ENCODE measurements around the gene MTG1.

The MTG1 gene

GRCh38 chr10:133394064-133394663 lies at the start of gene MTG1:
TSS of gene MTG1 (plus strand) at chr10:133394157. CDS start at chr10:133394221, 64 bp downstream.
- peak; percentile 92 for DNase-seq (ENCODE audit: low read depth)

DNA sequence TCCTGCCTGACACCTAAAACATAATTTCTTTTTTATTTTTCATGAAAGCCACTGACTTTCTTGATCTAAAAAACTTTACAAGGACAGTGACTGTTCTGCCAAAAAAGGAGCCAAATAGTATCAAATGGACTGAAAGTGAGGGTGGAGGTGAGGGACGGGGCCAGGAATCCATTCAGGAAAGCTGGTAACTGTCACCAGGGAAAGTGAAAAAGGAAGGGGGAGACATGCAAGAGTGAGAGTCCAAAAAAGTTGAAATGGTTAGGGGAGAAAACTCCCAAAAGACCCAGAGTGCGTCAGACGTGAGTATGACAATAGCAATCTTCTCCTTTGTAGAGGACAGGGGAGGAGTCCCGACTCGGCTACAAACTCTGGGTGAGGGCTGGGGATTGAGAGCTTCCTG lies 49.7 kb upstream of the MTG1 start:
- DNase-seq (ENCODE audit: low read depth): no peak

- DNase-seq (ENCODE audit: low read depth): no peak
These were observed 47.5 kb upstream of the MTG1 start for GRCh38 chr10:133346413-133346812.

DNA sequence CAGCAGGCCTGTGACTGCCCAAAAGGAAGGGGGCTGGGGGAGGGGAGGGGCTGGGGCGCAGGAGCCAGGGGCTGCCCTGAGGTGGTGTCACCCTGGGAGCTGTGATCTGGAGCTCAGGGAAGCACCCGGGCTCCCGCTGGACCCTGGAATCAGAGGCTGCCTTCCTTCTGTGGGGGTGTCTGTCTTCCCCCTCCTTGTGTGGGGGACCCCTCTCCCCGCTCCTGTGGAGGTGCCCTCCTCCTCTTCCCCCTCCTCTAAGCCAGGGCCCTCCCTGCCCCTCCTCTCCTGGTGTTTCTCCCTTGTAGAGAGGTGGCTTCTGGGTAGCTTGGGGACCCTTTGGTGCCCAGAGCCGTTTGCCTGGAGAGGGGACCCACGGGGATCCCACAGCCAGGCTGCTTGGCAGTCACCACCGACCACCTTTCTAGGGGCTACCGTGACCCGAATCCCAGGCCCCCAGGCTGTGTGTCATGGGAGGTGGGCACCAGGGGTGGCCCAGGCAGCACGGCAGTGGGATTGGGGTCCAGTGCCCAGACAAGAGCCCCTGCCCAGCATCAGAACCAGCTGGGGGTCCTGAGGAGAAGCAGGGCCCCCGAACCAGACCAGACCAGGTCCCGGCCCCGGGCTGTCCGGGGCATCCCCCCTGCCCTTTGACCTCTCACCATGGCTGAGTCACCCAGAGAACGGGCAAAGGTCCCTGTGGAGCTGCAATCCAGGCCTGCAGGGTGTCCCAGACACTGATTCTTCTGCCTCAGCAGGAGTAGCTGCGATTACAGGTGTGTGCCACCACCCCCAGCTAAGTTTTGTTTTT lies 46.0 kb upstream of the MTG1 start:
- no peak for DNase-seq (ENCODE audit: low read depth)

DNA sequence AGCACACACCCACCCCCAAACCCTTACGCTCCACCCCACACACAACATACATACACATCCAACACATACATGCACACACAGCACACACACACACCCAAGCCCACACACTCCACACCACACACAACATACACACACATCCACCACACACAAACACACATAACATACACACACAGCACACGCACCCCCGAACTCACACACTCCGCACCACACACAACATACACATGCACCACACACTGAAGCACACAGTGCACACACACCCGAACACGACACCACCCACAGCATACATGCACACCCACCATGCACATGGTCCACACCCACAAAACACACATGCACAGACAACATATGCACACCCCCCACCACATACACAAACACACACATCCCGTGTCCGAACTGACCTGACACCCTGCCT lies 44.8 kb upstream of the MTG1 start:
- DNase-seq (ENCODE audit: low read depth): no peak

DNA sequence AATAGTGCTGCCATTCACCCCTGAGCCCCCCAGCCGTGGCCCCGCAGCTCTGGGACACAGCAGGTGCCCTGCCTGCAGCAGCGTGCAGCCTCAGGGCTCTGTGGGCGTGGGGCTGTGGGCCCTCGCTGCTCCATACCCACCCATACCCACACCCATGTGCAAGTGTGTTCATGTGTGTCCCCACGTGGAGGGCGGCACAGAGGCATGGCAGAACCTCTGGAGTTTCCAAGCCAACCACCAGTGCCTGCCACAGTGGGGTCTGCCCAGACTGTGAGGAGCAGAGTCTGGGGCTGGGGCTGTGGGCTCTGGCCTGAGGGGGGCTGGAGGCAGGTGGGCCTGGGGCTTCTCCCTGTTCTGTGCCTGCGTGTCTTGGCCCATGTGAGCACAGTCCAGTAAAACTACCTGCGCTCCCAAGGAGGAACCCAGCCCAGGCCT lies 44.4 kb upstream of the MTG1 start:
- no peak for DNase-seq (ENCODE audit: low read depth)

- DNase-seq (ENCODE audit: low read depth): no peak
These were observed 43.5 kb upstream of the MTG1 start for GRCh38 chr10:133350283-133350949.

DNA sequence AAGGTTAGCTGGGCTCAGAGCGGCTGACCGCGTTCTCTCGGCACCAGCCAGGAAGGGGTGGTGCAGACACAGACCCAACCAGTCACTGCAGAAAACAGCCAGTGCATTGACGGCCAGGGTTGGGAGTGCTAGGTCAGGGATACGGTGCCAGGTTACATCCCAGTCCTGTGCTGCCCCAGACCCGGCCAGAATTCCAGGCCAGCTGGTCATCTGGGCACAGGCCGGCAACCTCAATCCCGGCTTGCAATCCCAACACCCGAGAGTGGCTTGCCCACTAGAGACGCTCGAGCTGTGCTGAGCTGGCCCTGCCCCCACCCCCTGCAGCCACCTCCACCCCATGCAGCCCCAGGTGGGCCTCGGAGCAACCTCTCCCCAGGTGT lies 43.0 kb upstream of the MTG1 start:
- DNase-seq (ENCODE audit: low read depth): no peak

DNA sequence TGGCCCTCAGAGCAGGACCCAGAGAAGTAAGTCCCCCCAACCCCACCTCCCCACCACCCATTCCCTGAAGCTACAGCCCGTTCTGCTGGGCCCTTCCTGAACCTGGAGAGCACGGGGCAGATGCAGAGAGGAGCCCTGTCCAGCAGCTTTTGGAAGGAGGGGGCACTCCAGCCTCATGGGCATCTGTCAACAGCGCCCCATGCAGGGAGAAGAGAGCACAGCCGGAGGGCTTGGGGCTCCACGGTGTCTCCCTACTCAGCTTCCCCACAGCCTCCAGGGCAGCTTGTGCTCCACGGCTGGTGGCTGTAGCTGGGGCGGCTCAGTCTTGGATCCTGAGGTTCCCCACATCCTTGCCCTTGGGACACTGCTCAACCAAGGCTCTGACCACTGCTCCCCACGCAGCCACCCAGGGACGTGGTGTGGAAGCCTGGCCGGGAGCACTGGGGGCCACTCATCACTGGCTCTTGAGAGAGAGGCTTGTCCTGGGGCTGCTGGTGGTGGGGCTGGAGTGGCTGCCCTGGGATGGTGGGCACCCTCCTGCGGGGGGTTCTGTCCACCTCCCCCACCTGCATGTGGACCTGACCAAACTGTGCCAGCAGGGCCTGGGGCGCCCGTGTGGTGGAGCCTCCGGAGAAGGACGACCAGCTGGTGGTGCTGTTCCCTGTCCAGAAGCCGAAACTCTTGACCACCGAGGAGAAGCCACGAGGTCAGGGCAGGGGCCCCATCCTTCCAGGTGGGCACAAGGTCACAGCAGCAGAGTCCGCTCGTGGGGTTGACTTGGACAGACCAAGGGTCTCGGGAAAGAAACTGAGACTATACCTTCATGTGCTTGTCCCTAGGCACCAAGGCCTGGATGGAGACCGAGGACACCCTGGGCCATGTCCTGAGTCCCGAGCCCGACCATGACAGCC lies 42.3 kb upstream of the MTG1 start:
- DNase-seq (ENCODE audit: low read depth): no peak

DNA sequence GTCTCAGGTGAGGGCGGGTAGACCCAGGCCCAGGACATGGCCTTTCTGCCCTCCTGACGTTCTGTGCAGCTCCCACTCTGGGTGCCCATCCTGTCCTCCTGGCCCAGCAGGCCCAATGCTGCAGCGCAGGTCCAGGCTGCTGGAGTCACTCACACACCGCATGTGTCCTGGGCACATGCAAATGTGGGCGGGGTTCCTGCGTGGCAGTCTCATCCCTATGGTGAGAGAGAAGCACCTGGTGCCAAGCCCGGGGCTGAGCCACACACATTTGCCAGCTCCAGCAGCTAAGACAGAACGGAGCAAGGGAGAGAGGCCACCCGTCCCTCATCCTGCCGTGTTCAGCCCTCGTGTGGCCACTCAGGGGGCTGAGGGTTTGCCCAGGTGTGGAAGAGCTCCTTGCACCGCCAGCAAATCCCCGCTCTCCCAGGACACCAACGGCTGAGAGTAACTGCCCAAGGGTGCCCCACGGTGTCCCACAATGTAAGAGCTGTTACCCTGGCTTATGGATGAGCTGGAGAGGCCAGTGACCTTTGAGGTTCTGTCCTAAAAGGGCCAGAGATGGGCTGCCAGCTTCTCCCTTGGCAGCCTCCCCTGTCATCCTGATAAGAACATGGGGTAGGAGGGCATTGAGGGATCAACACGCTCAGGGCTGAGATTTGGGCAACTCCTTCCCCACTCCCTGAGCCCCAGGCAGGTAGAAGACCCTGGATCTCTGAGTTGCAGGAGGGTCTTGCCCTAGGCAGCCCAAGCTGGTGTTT lies 40.6 kb upstream of the MTG1 start:
- no peak for DNase-seq (ENCODE audit: low read depth)

- DNase-seq (ENCODE audit: low read depth): no peak
These were observed 39.9 kb upstream of the MTG1 start for GRCh38 chr10:133353988-133354605.

GRCh38 chr10:133354672-133355240 lies 39.2 kb upstream of the MTG1 start:
- no peak for DNase-seq (ENCODE audit: low read depth)

- DNase-seq (ENCODE audit: low read depth): no peak
These were observed 38.7 kb upstream of the MTG1 start for GRCh38 chr10:133355266-133355665.

- no peak for DNase-seq (ENCODE audit: low read depth)
These were observed 38.0 kb upstream of the MTG1 start for GRCh38 chr10:133355991-133356390.

DNA sequence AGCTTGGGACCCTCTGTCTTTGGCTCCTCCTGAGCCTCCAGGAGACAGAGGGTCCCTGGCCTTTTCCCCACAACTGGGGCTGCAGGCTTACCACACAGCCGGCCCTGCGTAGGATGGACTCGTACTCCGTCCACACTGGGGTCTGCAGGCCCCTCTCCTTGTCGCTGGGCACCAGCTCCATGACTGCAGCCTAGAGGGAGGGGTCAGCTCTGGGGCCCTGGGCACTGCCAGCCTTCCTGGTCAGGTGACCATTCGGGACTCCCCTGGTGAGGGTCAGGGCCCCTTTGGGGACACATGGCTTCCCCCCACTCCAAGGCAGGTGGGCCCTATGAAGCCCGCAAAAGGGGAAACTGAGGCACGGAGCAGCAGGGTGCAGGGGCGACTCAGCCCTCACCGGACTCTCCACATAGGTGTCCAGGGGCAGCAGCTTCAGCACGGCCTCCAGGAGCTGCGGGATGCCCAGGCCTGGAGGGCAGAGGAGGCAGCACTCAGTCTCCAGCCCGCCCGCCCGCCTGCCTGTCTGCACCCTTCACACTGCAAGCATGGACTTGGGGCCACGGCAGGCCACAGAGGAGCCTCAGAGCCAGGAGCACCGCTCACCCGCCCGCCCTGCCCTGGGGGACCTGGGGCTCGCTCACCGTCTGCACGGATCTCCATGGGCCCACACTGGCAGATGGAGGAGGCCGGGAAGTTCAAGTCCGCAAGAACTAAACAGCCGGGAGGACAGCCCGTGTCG lies 37.2 kb upstream of the MTG1 start:
- DNase-seq (ENCODE audit: low read depth): no peak

GRCh38 chr10:133357285-133358161 lies 36.4 kb upstream of the MTG1 start, which contains the start of gene FUOM:
TSS of gene FUOM (minus strand) at chr10:133358019. CDS start at chr10:133358007, 12 bp downstream.
- DNase-seq (ENCODE audit: low read depth): peak; percentile 36

- DNase-seq (ENCODE audit: low read depth): no peak
These were observed 35.6 kb upstream of the MTG1 start for GRCh38 chr10:133358162-133358924.

DNA sequence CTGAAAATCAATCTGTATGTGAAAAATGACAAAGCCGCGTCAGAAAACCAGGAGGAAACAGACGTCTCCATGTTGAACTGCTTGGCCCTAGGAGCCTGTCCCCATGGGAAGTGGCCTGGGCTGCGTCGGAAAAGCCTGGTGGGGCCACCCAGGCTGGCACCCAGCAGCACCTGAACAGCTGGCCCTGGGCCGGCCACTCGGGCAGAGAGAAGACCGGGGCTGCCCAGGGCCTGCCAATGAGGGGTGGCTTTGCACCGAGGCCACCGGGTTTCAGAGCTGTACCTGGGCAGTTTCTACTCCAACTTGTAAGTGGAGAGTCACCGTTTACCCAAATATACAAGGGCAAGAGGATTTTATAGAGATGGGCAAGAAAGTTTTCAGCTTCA lies 35.0 kb upstream of the MTG1 start:
- no peak for DNase-seq (ENCODE audit: low read depth)
